ENCODE data around the gene THAP11. TPM values are rescaled to one million over a fixed set of nuclear protein-coding genes. Genes with fewer than 3 reads are reported as not detected.

The THAP11 gene
- total and polyA plus RNA-seq, 8 donors: 5.1 to 16.5 (median 13.7) TPM

DNA sequence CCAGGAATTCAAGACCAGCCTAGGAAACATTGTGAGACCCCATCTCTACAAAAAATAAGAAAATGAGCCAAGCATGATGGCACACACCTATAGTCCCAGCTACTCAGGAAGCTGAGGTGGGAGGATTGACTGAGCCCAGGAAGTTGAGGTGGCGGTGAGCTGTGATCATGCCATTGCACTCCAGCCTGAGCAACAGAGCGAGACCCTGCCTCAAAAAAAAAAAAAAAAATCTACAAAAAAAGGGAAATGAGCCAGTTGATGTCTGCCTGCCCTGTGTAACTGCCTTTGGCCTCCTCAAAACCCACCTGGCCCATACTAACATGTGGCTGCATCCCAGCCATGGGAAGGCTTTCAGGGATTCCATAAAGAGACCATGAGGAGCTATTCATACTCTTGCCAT, 40.2 kb upstream of the THAP11 start:
- H3K4me1 ChIP-seq: peaks cover 8 to 12% (median 11%) of the 10 kb centered on the region in 3 donors
- no peaks in the 10 kb centered on the region for H3K36me3 ChIP-seq
- FAIRE-seq (no peak), ATAC-seq (no peak), DNase-seq (no peak)
- 91 to 100% methylated on average over 2 of the region's 2 CpGs for WGBS, 2 donors
- no peaks in the 10 kb centered on the region for H3K9me3 ChIP-seq
- intact Hi-C loops (cut with DNase I): no loop called here
- no peaks in the 10 kb centered on the region for H3K27me3 ChIP-seq
- TF ChIP-seq, protein P1, sequence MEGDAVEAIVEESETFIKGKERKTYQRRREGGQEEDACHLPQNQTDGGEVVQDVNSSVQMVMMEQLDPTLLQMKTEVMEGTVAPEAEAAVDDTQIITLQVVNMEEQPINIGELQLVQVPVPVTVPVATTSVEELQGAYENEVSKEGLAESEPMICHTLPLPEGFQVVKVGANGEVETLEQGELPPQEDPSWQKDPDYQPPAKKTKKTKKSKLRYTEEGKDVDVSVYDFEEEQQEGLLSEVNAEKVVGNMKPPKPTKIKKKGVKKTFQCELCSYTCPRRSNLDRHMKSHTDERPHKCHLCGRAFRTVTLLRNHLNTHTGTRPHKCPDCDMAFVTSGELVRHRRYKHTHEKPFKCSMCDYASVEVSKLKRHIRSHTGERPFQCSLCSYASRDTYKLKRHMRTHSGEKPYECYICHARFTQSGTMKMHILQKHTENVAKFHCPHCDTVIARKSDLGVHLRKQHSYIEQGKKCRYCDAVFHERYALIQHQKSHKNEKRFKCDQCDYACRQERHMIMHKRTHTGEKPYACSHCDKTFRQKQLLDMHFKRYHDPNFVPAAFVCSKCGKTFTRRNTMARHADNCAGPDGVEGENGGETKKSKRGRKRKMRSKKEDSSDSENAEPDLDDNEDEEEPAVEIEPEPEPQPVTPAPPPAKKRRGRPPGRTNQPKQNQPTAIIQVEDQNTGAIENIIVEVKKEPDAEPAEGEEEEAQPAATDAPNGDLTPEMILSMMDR (IDR thresholded peaks at IDR 0.05): no peak
- no peak overlapping the region for H3K27ac ChIP-seq
- no peak overlapping the region for H3K4me3 ChIP-seq

- no peaks in the 10 kb centered on the region for H3K27me3 ChIP-seq
- no peak overlapping the region for H3K4me3 ChIP-seq
- H3K36me3 ChIP-seq: no peaks in the 10 kb centered on the region
- TF ChIP-seq, protein P1 (IDR thresholded peaks at IDR 0.05): no peak
- 94 to 97% methylated on average over 3 of the region's 3 CpGs for WGBS, 2 donors
- DNase-seq: no peak
- no peaks in the 10 kb centered on the region for H3K9me3 ChIP-seq
- peaks cover 8 to 12% (median 11%) of the 10 kb centered on the region in 3 donors for H3K4me1 ChIP-seq
- no peak for ATAC-seq
- no peak for FAIRE-seq
- H3K27ac ChIP-seq: no peak overlapping the region
- intact Hi-C loops (cut with DNase I): no loop called here
Measured at GRCh38 chr16:67803894-67804293, 38.2 kb upstream of the THAP11 start.

DNA sequence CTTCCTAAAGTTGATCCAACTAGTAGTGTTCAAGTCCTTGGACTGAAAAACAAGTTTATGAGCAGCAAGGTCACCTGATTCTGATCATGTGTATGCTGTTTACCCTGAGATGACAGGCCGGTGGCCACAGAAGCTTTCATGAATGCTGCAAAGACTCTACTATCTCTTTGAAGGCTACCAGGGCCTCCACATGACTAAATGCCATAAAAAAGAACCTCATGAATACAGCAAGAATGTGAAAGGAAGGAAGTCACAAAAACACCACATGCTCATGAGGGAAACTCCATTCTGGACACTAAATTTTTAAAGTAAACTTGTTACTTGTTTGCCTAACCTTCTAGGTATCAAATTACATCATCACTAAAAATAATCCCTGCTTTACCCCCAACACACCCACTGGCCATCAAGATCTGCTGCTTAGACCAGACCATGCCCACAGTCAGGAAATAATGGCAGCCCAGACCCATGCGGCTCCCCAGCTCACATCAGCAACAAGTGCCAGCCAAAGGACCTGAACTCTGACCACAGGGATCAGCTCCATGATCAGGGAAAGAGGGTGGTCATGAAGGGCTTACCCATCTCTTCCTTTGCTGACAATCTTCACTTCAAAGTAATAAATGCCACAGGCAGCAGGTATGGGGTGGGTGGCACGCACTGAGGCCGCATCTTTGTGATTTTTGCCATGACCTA, 37.1 kb upstream of the THAP11 start:
- Histone ChIP-seq H3K4me1 (peaks cover 8 to 12% (median 11%) of the 10 kb centered on the region in 3 donors), H3K36me3 (no peaks in the 10 kb centered on the region), H3K9me3 (no peaks in the 10 kb centered on the region), H3K4me3 (peak overlapping the region in 3 of 4 donors; percentile 93 to 99 (median 98)), H3K27me3 (no peaks in the 10 kb centered on the region), H3K27ac (no peak overlapping the region)
- 38 to 55% methylated on average over 4 of the region's 4 CpGs for WGBS, 2 donors
- ATAC-seq (no peak), FAIRE-seq (no peak), DNase-seq (no peak)
- intact Hi-C loops (cut with DNase I): no loop called here
- TF ChIP-seq, protein P1 (IDR thresholded peaks at IDR 0.05): no peak

- Histone ChIP-seq H3K4me3 (peak overlapping the region; percentile 93 to 99 (median 97)), H3K27me3 (no peaks in the 10 kb centered on the region), H3K4me1 (peaks cover 8 to 12% (median 11%) of the 10 kb centered on the region in 3 donors), H3K36me3 (no peaks in the 10 kb centered on the region), H3K9me3 (no peaks in the 10 kb centered on the region), H3K27ac (peak overlapping the region; percentile 77 to 83 (median 80))
- DNase-seq (peak in 5 of 6 donors; percentile 42 to 82 (median 60)), ATAC-seq (peak; percentile 13 to 19 (median 14)), FAIRE-seq (no peak)
- 0% methylated on average over 24 to 26 of the region's 26 CpGs for WGBS, 2 donors
- intact Hi-C loops (cut with DNase I): no loop called here
- TF ChIP-seq, protein P1 (IDR thresholded peaks at IDR 0.05): no peak
Measured at GRCh38 chr16:67805718-67806427, 36.2 kb upstream of the THAP11 start.

Data from pancreas (tissue), 10 donors.